H7 (cell line): ENCODE measurements around the gene ZNF630. TPM values are rescaled to one million over a fixed set of nuclear protein-coding genes. Genes with fewer than 3 reads are reported as not detected.
"Not testable (repeated sequence)": the region's sequence is repeated elsewhere in the genome, so short reads cannot be mapped to it uniquely, and the experiment has no call there.

Experiments
- DNase-seq: peaks from one replicate; pipeline ENCODE4 v3.0.0; 2012
- H3K27me3 ChIP-seq: 2 replicates; pipeline ENCODE4 v1.6.0; 2011; ENCODE audit warnings: mild to moderate bottlenecking, low read length; ENCODE audit not compliant: control insufficient read depth, insufficient read depth
- H3K36me3 ChIP-seq: replicated peaks from 2 replicates; pipeline ENCODE4 v1.5.1; 2011; ENCODE audit warnings: low read length; ENCODE audit not compliant: control insufficient read depth, insufficient read depth
- H3K4me3 ChIP-seq: 2 replicates; pipeline ENCODE4 v1.5.1; 2011; ENCODE audit warnings: low read depth, mild to moderate bottlenecking, control low read depth, low read length, moderate library complexity; ENCODE audit not compliant: insufficient read depth
- total RNA-seq: library from RNA; depleted of rRNA; stranded (reverse); fragments of >200 nt; shearing (Covaris generic); gene quantifications from 2 replicates; pipeline ENCODE4 v1.2.3, GENCODE V29; 2014

The ZNF630 gene
- total RNA-seq, 1 experiment from 2014 or later = 1.4 TPM

DNA sequence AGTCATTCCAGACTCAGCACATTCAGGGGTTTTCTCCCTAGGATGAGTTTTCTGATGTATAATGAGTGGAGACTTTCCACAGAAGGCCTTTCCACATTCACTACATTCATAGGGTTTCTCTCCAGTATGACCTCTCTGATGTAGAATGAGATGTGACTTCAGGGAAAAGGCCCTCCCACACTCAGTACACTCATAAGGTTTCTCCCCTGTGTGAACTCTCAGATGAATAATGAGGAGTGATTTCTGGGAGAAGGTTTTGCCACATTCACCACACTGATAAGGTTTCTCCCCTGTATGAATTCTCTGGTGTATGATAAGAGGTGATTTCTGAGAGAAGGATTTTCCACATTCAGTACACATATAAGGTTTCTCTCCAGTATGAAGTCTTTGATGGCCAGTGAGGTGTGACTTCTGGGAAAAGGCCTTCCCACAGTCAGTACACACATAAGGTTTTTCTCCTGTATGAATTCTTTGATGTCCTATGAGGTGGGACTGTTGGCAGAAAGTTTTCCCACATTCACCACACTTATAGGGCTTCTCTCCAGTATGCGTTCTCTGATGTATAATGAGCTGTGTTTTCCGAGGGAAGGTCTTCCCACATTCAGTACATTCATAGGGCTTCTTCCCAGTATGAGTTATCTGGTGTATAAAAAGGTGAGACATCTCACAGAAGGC, 12.7 kb downstream of the ZNF630 start:
- no peaks in the 10 kb centered on the region for H3K27me3 ChIP-seq
- peaks cover 1% of the 10 kb centered on the region; the same call in 1 of the 2 replicates for H3K36me3 ChIP-seq
- H3K4me3 ChIP-seq = no peak overlapping the region
- DNase-seq = no peak

GRCh38 chrX:48046846-48047245, 24.6 kb downstream of the ZNF630 start:
- Histone ChIP-seq H3K27me3 (no peaks in the 10 kb centered on the region), H3K4me3 (no peak overlapping the region), H3K36me3 (no peaks in the 10 kb centered on the region)
- no peak for DNase-seq

- no peak overlapping the region for H3K4me3 ChIP-seq
- no peak for DNase-seq
- H3K36me3 ChIP-seq = no peaks in the 10 kb centered on the region
- no peaks in the 10 kb centered on the region for H3K27me3 ChIP-seq
Observed at GRCh38 chrX:48045410-48046311, 25.8 kb downstream of the ZNF630 start.

GRCh38 chrX:48043056-48043455, 28.4 kb downstream of the ZNF630 start:
- no peak overlapping the region for H3K4me3 ChIP-seq
- no peaks in the 10 kb centered on the region for H3K27me3 ChIP-seq
- no peak for DNase-seq
- no peaks in the 10 kb centered on the region for H3K36me3 ChIP-seq

DNA sequence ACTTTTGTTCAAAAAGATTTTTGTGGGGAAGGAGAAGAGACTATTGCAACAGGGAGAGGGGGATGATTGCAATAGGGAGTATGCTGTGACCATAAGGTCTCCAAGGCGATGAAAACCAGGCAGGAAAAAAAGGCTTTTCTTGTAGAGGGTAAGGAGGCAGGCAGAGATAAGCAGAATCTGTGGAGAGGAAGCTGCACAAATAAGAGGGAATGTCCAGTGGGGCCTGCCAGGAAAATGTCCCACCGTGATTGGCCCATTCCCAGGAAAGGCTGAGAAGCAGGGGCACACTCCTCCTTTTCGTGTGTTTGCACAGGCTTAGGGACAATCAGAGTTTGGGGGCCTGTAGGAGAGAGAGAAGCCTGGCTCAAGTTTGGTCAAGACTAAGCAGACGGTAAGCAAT, 35.5 kb downstream of the ZNF630 start:
- Histone ChIP-seq H3K36me3 (no peaks in the 10 kb centered on the region), H3K27me3 (no peaks in the 10 kb centered on the region), H3K4me3 (no peak overlapping the region)
- DNase-seq = no peak

DNA sequence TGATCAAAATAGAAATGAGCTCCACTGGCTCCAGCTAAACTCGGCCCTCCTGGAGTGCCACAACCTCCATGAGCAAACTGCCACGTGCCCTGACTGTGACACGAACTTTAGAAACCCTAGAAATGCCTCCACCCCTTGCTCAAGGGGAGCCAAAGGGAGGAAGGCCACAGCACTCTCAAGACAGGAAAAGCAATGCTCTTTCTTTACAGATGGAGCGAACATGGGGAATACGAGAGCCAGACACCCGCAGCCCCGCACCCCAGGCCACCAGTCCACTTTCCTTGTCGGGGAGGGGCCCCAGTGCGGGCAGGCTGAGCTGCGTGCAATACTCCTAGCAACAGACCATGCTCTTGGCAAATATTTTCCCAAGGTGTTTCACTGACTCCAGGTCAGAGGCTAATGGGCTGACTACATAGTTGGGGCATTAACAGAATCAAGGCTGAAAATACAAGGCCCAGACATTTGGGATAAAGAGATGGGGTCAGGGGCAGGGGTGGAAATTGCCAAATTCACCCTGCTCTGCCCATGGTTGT, 40.7 kb downstream of the ZNF630 start:
- DNase-seq, H3K36me3 ChIP-seq, H3K4me3 ChIP-seq, H3K27me3 ChIP-seq: not testable (repeated sequence)

- no peak for DNase-seq
- Histone ChIP-seq H3K36me3 (no peaks in the 10 kb centered on the region), H3K27me3 (no peaks in the 10 kb centered on the region), H3K4me3 (no peak overlapping the region)
Observed at GRCh38 chrX:48030237-48030636, 41.2 kb downstream of the ZNF630 start.

DNA sequence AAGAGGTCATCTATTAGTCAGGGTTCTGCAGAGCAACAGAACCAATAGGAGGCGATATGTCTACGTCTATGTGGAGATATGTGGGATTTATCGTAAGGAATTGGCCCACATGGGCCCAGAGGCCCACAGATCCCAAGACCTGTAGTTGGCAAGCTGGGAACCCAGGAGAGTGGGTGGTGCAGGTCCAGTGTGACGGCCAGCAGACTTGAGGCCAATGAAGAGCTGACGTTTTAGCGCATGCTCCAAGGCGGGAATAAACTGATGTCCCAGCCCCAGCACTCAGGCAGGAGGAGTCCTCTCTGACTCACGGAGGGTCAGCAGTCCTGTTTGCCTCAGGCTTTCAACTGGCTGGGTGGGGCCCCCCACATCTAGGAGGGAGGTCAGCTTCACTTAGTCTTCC, 43.3 kb downstream of the ZNF630 start:
- no peaks in the 10 kb centered on the region for H3K27me3 ChIP-seq
- H3K36me3 ChIP-seq = no peaks in the 10 kb centered on the region
- no peak overlapping the region for H3K4me3 ChIP-seq
- no peak for DNase-seq

DNA sequence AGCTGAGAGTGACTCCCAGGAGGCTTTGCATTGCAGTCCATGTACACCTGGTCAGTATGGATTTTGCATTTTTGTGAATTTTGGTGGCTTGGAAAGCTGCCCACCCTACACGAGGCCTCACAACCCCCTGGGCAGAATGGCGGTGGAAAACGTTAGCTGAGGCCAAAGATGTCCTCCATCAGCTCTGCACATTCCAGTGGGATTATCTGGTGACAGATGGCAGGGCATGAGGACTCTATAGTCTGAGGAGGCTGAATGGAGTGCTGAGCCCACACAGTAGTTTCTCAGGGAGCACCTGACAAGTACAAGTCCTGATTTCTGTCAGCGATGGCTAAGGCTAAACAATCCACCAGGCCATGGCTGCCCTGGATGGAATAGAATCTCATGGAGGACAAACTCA, 43.9 kb downstream of the ZNF630 start:
- H3K4me3 ChIP-seq, H3K36me3 ChIP-seq, DNase-seq, H3K27me3 ChIP-seq: not testable (repeated sequence)

GRCh38 chrX:48025561-48025960, 45.9 kb downstream of the ZNF630 start:
- Histone ChIP-seq H3K27me3 (no peaks in the 10 kb centered on the region), H3K4me3 (no peak overlapping the region), H3K36me3 (no peaks in the 10 kb centered on the region)
- DNase-seq = peak; percentile 52

DNA sequence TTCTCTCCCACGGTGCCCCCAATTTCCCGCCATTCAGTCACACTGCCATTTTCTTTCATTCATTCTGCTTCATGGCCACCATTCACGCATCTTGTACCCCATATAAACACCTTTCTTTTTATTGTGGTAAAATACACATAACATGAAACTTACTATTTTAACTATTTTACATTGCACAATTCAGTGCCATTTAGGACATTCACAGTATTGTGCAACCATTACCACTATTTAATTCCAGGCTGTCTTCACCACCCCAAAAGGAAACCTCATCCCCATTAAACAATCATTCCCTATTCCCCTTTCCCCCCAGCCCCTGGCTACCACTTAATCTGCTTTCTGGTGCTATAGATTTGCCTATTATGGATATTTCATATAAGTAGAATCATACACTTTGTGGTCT, 48.7 kb downstream of the ZNF630 start:
- no peaks in the 10 kb centered on the region for H3K27me3 ChIP-seq
- no peaks in the 10 kb centered on the region for H3K36me3 ChIP-seq
- H3K4me3 ChIP-seq = no peak overlapping the region
- no peak for DNase-seq

GRCh38 chrX:48022100-48022499, 49.3 kb downstream of the ZNF630 start:
- H3K27me3 ChIP-seq = no peaks in the 10 kb centered on the region
- no peaks in the 10 kb centered on the region for H3K36me3 ChIP-seq
- no peak overlapping the region for H3K4me3 ChIP-seq
- DNase-seq = no peak

DNA sequence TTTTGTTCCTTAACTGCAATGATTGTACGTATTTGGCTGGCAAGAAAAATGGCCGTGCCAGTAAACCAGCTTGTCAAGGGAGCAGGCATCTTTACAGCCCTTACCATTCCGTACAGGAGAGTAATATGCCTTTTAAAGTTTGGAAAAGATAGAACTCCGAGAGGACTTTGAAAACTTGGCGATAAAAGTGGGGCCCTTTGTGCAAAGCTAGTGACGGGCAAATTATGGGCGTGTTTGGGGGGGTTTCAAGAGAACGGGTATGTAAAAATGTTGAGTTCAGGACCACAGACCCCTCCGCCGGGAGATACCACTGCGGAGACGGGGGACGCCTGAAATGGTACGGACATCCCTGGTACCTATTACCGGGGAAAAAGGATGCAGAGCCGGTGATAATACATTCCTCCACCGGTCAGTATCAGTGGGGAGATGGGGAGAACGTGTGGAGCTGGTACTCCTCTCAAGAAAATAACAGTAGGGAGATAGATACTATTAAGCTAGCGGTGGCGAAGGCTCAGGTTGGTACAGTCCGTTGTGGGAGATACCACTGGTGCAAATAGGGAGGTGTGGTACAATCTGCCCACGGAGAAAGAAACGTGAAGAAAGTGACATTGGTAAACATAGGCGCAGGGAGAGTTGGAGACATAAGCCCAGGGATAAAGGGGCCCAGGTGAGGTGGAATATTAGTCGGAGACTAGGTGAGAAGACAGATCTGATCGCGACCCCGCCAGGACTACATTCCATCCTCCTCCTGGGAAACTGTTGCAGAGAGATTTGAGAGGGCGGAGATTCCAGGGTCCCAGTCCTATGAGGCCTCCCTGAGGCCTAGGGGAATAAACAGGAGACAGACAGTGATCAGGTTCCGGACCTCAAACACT, 50.2 kb downstream of the ZNF630 start:
- Histone ChIP-seq H3K27me3 (no peaks in the 10 kb centered on the region), H3K36me3 (no peaks in the 10 kb centered on the region), H3K4me3 (peak overlapping the region; percentile 53)
- DNase-seq = peak; percentile 69

DNA sequence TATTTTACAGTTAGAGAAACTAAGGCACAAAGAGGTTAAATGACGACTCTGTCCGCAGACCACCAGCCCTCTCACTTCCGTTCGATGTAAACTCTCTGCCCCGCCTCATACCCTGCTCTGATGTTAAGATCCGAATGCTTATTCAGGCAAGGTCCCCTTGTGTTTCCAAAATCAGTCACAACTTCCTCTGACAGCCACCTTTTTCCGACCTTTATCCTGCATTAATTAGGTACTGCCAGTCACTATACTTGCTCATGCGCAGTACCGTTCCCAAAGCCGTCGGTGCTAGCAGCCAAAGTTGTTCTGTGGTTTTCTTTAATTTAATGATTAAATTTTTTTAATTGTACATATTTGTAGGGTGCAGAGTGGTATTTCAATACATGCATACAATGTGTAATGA, 51.0 kb downstream of the ZNF630 start:
- H3K4me3 ChIP-seq, H3K36me3 ChIP-seq, H3K27me3 ChIP-seq, DNase-seq: not testable (repeated sequence)
